ENCODE data around the gene EVC2.

- TF ChIP-seq ZGPAT (CRISPR knock-in tag; IDR thresholded peaks at IDR 0.05) (no peak), SCMH1 (CRISPR knock-in tag; IDR thresholded peaks at IDR 0.05; ENCODE audit: borderline replicate concordance) (no peak), POLR2A (IDR thresholded peaks at IDR 0.05; ENCODE audit: insufficient read depth in 1 of 2, low read depth in 2 of 2, low read length in 2 of 2) (no peak), ZNF639 (CRISPR knock-in tag; conservative IDR thresholded peaks at IDR 0.05) (no peak), MAX (IDR thresholded peaks at IDR 0.05) (no peak), PCBP2 (optimal IDR thresholded peaks at IDR 0.05; ENCODE audit: low read depth, low read length, poor library complexity, severe bottlenecking) (no peak), ZNF569 (CRISPR knock-in tag; IDR thresholded peaks at IDR 0.05; ENCODE audit: borderline replicate concordance) (no peak), YY1 (IDR thresholded peaks at IDR 0.05; ENCODE audit: insufficient read depth, insufficient replicate concordance, low read depth, low read length) (no peak), RAD21 (CRISPR knock-in tag; IDR thresholded peaks at IDR 0.05) (no peak), CTCF (CRISPR knock-in tag; IDR thresholded peaks at IDR 0.05) (no peak), ZNF513 (CRISPR knock-in tag; conservative IDR thresholded peaks at IDR 0.05) (no peak), ZNF281 (CRISPR knock-in tag; IDR thresholded peaks at IDR 0.05; ENCODE audit: borderline replicate concordance) (no peak)
Measured at GRCh38 chr4:5552451-5552850, 155.9 kb downstream of the EVC2 start.
